Fibroblast of lung (primary cell): ENCODE results near the gene RAB37.

Experiments used
- EZH2 ChIP-seq: IDR thresholded peaks from 2 replicates; pipeline ENCODE4 v1.5.1; 2012; ENCODE audit warnings: low read length, control low read depth, mild to moderate bottlenecking; ENCODE audit errors: missing control alignments
- TF ChIP-seq, protein P1 (sequence below), 2 donors: IDR thresholded peaks in 1 of 2; conservative IDR thresholded peaks in 1 of 2; 1 replicate in 1 of 2; 2 replicates in 1 of 2; pipeline ENCODE4 v1.5.1; 2011 to 2012; ENCODE audit warnings: low read length in 2 of 2, control low read depth in 1 of 2, inconsistent platforms in 1 of 2, low read depth in 1 of 2, mild to moderate bottlenecking in 1 of 2

DNA sequence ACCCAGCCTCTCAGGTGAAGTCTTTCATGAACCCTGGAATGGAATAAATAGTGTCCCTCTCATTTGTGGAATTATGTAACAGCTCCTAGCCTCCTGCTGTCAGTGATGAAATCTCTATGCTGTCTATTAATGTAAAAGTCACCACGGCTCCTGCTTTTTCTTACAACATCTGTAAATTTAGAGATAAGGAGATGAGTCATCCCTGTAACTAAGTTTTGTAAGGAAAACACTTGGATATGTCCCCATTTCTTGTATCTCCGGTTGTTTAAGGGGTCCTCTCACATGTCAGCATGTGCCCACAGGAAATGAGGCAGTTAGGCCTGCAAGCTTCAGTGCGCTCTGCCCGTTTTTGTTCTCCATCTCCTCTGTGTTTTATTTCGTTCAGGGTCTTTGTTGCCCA lies 41.9 kb downstream of the RAB37 start:
- TF ChIP-seq EZH2: no peak
- TF ChIP-seq, protein P1, sequence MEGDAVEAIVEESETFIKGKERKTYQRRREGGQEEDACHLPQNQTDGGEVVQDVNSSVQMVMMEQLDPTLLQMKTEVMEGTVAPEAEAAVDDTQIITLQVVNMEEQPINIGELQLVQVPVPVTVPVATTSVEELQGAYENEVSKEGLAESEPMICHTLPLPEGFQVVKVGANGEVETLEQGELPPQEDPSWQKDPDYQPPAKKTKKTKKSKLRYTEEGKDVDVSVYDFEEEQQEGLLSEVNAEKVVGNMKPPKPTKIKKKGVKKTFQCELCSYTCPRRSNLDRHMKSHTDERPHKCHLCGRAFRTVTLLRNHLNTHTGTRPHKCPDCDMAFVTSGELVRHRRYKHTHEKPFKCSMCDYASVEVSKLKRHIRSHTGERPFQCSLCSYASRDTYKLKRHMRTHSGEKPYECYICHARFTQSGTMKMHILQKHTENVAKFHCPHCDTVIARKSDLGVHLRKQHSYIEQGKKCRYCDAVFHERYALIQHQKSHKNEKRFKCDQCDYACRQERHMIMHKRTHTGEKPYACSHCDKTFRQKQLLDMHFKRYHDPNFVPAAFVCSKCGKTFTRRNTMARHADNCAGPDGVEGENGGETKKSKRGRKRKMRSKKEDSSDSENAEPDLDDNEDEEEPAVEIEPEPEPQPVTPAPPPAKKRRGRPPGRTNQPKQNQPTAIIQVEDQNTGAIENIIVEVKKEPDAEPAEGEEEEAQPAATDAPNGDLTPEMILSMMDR (conservative IDR thresholded peaks at IDR 0.05 in 1 of 2, IDR thresholded peaks at IDR 0.05 in 1 of 2; ENCODE audit: low read depth in 1 of 2, low read length in 2 of 2): no peak
